SK-N-SH treated with all-trans-retinoic acid at 6 μM for 48 hours (cell line): ENCODE data around the gene GPC3.

Source experiments
- BACH2 ChIP-seq: fragments of 250-450 bp; sonication (Bioruptor Pico); IDR thresholded peaks from 2 replicates; pipeline ENCODE4 v1.9.0; 2021; ENCODE audit warnings: mild to moderate bottlenecking, borderline replicate concordance
- CSDC2 ChIP-seq: fragments of 250-450 bp; sonication (Bioruptor Pico); IDR thresholded peaks from 2 replicates; pipeline ENCODE4 v1.5.0; 2020; ENCODE audit warnings: mild to moderate bottlenecking, moderate library complexity
- ISL1 ChIP-seq: fragments of 250-450 bp; sonication (Bioruptor Pico); IDR thresholded peaks from 2 replicates; pipeline ENCODE4 v2.1.2; 2022; ENCODE audit warnings: mild to moderate bottlenecking, moderate library complexity
- OSR1 ChIP-seq: fragments of 250-450 bp; sonication (Bioruptor Pico); IDR thresholded peaks from 2 replicates; pipeline ENCODE4 v1.8.0; 2022; ENCODE audit warnings: moderate library complexity, mild to moderate bottlenecking, inconsistent platforms
- PPARA ChIP-seq: fragments of 250-450 bp; sonication (Bioruptor Pico); IDR thresholded peaks from 2 replicates; pipeline ENCODE4 v1.5.0; 2020; ENCODE audit warnings: mild to moderate bottlenecking, borderline replicate concordance
- RARB ChIP-seq: fragments of 250-450 bp; sonication (Bioruptor Pico); IDR thresholded peaks from 2 replicates; pipeline ENCODE4 v1.8.0; 2021; ENCODE audit warnings: mild to moderate bottlenecking, moderate library complexity
- SNAI2 ChIP-seq: fragments of 250-450 bp; sonication (Bioruptor Pico); IDR thresholded peaks from 2 replicates; pipeline ENCODE4 v1.5.0; 2020; ENCODE audit warnings: mild to moderate bottlenecking, moderate library complexity
- TOX ChIP-seq: fragments of 250-450 bp; sonication (Bioruptor Pico); IDR thresholded peaks from 2 replicates; pipeline ENCODE4 v1.8.0; 2021; ENCODE audit warnings: mild to moderate bottlenecking, moderate library complexity, borderline replicate concordance
- ZNF8 ChIP-seq: fragments of 450-650 bp; formaldehyde crosslinking; IDR thresholded peaks from 2 replicates; pipeline ENCODE4 v1.5.0; 2020; ENCODE audit warnings: mild to moderate bottlenecking, moderate library complexity
- TF ChIP-seq, protein P1 (sequence below): fragments of 250-450 bp; sonication (Bioruptor Pico); IDR thresholded peaks from 2 replicates; pipeline ENCODE4 v1.5.1; 2021; ENCODE audit warnings: mild to moderate bottlenecking, moderate library complexity

DNA sequence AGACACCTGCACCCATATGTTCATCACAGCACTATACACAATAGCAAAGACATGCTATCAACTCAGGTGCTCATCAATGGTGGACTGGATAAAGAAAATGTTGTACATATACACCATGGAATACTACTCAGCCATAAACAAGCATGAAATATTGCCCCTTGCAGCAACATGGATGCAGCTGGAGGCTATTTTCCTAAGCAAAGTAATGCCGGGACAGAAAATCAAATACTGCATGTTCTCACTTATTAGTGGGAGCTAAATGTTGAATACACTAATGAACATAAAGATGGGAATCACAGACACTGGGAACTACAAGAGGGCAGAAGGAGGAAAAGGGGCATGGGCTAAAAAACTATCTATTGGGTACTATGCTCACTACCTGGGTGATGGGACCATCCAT is 278.5 kb downstream of the GPC3 start:
- TF ChIP-seq ISL1 (CRISPR knock-in tag) (no peak), CSDC2 (CRISPR knock-in tag) (no peak), SNAI2 (CRISPR knock-in tag) (no peak), BACH2 (CRISPR knock-in tag) (no peak), RARB (CRISPR knock-in tag) (no peak), TOX (no peak), OSR1 (no peak), PPARA (no peak), ZNF8 (no peak)
- TF ChIP-seq, protein P1, sequence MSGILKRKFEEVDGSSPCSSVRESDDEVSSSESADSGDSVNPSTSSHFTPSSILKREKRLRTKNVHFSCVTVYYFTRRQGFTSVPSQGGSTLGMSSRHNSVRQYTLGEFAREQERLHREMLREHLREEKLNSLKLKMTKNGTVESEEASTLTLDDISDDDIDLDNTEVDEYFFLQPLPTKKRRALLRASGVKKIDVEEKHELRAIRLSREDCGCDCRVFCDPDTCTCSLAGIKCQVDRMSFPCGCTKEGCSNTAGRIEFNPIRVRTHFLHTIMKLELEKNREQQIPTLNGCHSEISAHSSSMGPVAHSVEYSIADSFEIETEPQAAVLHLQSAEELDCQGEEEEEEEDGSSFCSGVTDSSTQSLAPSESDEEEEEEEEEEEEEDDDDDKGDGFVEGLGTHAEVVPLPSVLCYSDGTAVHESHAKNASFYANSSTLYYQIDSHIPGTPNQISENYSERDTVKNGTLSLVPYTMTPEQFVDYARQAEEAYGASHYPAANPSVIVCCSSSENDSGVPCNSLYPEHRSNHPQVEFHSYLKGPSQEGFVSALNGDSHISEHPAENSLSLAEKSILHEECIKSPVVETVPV (CRISPR knock-in tag): no peak
